H1 (cell line): ENCODE data around the gene GNB3.

ENCODE experiments used
- CTCF ChIP-seq, 3 experiments: IDR thresholded peaks; 1 replicate in 2 of 3; 2 replicates in 1 of 3; pipeline versions ENCODE4 v1.5.1 to v1.6.1; 2011; ENCODE audit warnings: low read length in 3 of 3, mild to moderate bottlenecking in 3 of 3, inconsistent platforms in 2 of 3, low read depth in 1 of 3, moderate library complexity in 1 of 3; ENCODE audit not compliant: insufficient read depth in 1 of 3; ENCODE audit errors: control extremely low read depth in 1 of 3
- E2F6 ChIP-seq: IDR thresholded peaks from 2 replicates; pipeline ENCODE4 v1.6.1; 2012; ENCODE audit warnings: inconsistent platforms
- EP300 ChIP-seq, 2 experiments: IDR thresholded peaks; 1 replicate in 1 of 2; 2 replicates in 1 of 2; pipeline ENCODE4 v1.6.1; 2011 to 2012; ENCODE audit warnings: low read depth in 2 of 2, low read length in 2 of 2, mild to moderate bottlenecking in 2 of 2, borderline replicate concordance in 1 of 2, inconsistent platforms in 1 of 2, moderate library complexity in 1 of 2
- EZH2 ChIP-seq: fragments of 200-600 bp; sonication (generic); IDR thresholded peaks from 2 replicates; pipeline ENCODE4 v1.7.1; 2012; ENCODE audit warnings: low read depth, mild to moderate bottlenecking, moderate library complexity, low read length, inconsistent platforms; ENCODE audit not compliant: severe bottlenecking
- MAFK ChIP-seq: IDR thresholded peaks from 2 replicates; pipeline ENCODE4 v1.6.1; 2012; ENCODE audit warnings: low read depth, mild to moderate bottlenecking, improper control_type of control experiment, low read length
- MAX ChIP-seq: IDR thresholded peaks from 2 replicates; pipeline ENCODE4 v1.6.1; 2012; ENCODE audit warnings: inconsistent platforms
- POLR2A ChIP-seq, 2 experiments: IDR thresholded peaks; 1 replicate in 1 of 2; 2 replicates in 1 of 2; pipeline ENCODE4 v1.6.1; 2011; ENCODE audit warnings: low read depth in 2 of 2, low read length in 2 of 2, mild to moderate bottlenecking in 2 of 2; ENCODE audit errors: control extremely low read depth in 1 of 2
- RAD21 ChIP-seq, 2 experiments: IDR thresholded peaks in 1 of 2; conservative IDR thresholded peaks in 1 of 2; 2 replicates each; pipeline ENCODE4 v1.6.1; 2011; ENCODE audit warnings: low read depth in 2 of 2, low read length in 2 of 2, improper control_type of control experiment in 1 of 2, inconsistent platforms in 1 of 2, mild to moderate bottlenecking in 1 of 2, moderate library complexity in 1 of 2
- SP1 ChIP-seq: IDR thresholded peaks from 2 replicates; pipeline ENCODE4 v1.6.1; 2011; ENCODE audit warnings: low read depth, low read length
- TAF1 ChIP-seq: IDR thresholded peaks from 2 replicates; pipeline ENCODE4 v1.6.1; 2011; ENCODE audit warnings: mild to moderate bottlenecking, low read depth, low read length
- TCF12 ChIP-seq: IDR thresholded peaks from 2 replicates; pipeline ENCODE4 v1.6.1; 2011; ENCODE audit warnings: low read depth, mild to moderate bottlenecking, low read length
- ZNF274 ChIP-seq: IDR thresholded peaks from 2 replicates; pipeline ENCODE4 v1.7.0; 2012; ENCODE audit warnings: low read length, borderline replicate concordance; ENCODE audit errors: extremely low read depth

GRCh38 chr12:6830999-6831398 is 9.7 kb upstream of the GNB3 start:
- no peak for TF ChIP-seq EZH2
- TF ChIP-seq POLR2A (IDR thresholded peaks at IDR 0.05; ENCODE audit: control extremely low read depth in 1 of 2, low read depth in 2 of 2, low read length in 2 of 2) = no peak
- no peak for TF ChIP-seq MAFK
- no peak for TF ChIP-seq CTCF (IDR thresholded peaks at IDR 0.05; ENCODE audit: control extremely low read depth in 1 of 3, insufficient read depth in 1 of 3, low read depth in 1 of 3, low read length in 3 of 3)
- TF ChIP-seq RAD21 (IDR thresholded peaks at IDR 0.05 in 1 of 2, conservative IDR thresholded peaks at IDR 0.05 in 1 of 2; ENCODE audit: low read depth in 2 of 2, low read length in 2 of 2) = no peak
- no peak for TF ChIP-seq SP1
- no peak for TF ChIP-seq MAX
- no peak for TF ChIP-seq E2F6
- no peak for TF ChIP-seq TCF12
- no peak for TF ChIP-seq TAF1
- TF ChIP-seq ZNF274 = no peak
- TF ChIP-seq EP300 (IDR thresholded peaks at IDR 0.05; ENCODE audit: borderline replicate concordance in 1 of 2, low read depth in 2 of 2, low read length in 2 of 2) = no peak
